Sigmoid colon (tissue), 4 donors: ENCODE measurements around the gene SLC7A7.

ENCODE experiments used
- EP300 ChIP-seq, 4 donors: sonication (generic); formaldehyde crosslinking; IDR thresholded peaks; one replicate each; pipeline ENCODE4 v1.6.1; 2017; ENCODE audit warnings: antibody characterized with exemption in 4 of 4
- POLR2A ChIP-seq, 2 donors: fragments of 450-650 bp; IDR thresholded peaks; one replicate each; pipeline ENCODE4 v1.6.1; 2016; ENCODE audit warnings: antibody characterized with exemption in 2 of 2, mild to moderate bottlenecking in 2 of 2, moderate library complexity in 2 of 2
- TF ChIP-seq, protein P1 (sequence below), 4 experiments: fragments of 450-650 bp in 3 of 4; fragments of 200-600 bp in 1 of 4; IDR thresholded peaks; one replicate each; pipeline ENCODE4 v1.5.1; 2016 to 2019; ENCODE audit warnings: antibody characterized with exemption in 4 of 4, mild to moderate bottlenecking in 3 of 4, moderate library complexity in 2 of 4

DNA sequence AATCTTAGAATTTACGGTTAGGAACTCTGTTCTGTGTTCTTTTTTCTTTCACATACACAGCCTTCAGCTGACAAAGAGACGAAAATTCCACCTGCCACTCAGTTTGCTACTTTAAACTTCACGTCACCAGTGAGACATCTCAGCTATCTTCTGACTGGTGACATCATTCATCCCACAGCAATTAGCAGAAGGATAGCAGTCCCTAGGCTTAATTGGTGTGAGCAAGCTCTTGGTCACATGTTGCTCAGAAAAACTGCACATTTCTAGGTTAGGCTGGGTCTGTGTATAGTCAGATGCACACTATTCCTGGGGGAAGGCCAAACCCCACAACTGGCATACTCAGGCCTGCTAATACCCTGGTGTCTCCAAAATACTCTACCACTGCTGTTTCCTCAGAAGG is 23.9 kb downstream of the SLC7A7 start:
- TF ChIP-seq, protein P1, sequence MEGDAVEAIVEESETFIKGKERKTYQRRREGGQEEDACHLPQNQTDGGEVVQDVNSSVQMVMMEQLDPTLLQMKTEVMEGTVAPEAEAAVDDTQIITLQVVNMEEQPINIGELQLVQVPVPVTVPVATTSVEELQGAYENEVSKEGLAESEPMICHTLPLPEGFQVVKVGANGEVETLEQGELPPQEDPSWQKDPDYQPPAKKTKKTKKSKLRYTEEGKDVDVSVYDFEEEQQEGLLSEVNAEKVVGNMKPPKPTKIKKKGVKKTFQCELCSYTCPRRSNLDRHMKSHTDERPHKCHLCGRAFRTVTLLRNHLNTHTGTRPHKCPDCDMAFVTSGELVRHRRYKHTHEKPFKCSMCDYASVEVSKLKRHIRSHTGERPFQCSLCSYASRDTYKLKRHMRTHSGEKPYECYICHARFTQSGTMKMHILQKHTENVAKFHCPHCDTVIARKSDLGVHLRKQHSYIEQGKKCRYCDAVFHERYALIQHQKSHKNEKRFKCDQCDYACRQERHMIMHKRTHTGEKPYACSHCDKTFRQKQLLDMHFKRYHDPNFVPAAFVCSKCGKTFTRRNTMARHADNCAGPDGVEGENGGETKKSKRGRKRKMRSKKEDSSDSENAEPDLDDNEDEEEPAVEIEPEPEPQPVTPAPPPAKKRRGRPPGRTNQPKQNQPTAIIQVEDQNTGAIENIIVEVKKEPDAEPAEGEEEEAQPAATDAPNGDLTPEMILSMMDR (IDR thresholded peaks at IDR 0.05) = no peak
- TF ChIP-seq POLR2A (IDR thresholded peaks at IDR 0.05) = no peak
- TF ChIP-seq EP300 (IDR thresholded peaks at IDR 0.05) = no peak
